H1 (cell line): Measurements from ENCODE around the gene REPS2.

Source experiments
- ASH2L ChIP-seq: fragments of 200-600, 300-600 bp; sonication (generic); IDR thresholded peaks from one replicate; pipeline ENCODE4 v1.7.1; 2017; ENCODE audit warnings: low read length
- EP300 ChIP-seq, 2 experiments: IDR thresholded peaks; 1 replicate in 1 of 2; 2 replicates in 1 of 2; pipeline ENCODE4 v1.6.1; 2011 to 2012; ENCODE audit warnings: low read depth in 2 of 2, low read length in 2 of 2, mild to moderate bottlenecking in 2 of 2, borderline replicate concordance in 1 of 2, inconsistent platforms in 1 of 2, moderate library complexity in 1 of 2
- EZH2 ChIP-seq: fragments of 200-600 bp; sonication (generic); IDR thresholded peaks from 2 replicates; pipeline ENCODE4 v1.7.1; 2012; ENCODE audit warnings: low read depth, mild to moderate bottlenecking, moderate library complexity, low read length, inconsistent platforms; ENCODE audit not compliant: severe bottlenecking
- FOSL1 ChIP-seq: IDR thresholded peaks from 2 replicates; pipeline ENCODE4 v1.6.1; 2011; ENCODE audit warnings: mild to moderate bottlenecking, low read depth, low read length, moderate library complexity; ENCODE audit not compliant: insufficient read depth
- HDAC2 ChIP-seq, 2 experiments: fragments of 300-600 bp in 1 of 2; sonication (generic) in 1 of 2; IDR thresholded peaks; 2 replicates each; pipeline ENCODE4 v1.6.1; 2011 to 2012; ENCODE audit warnings: low read depth in 2 of 2, low read length in 2 of 2, mild to moderate bottlenecking in 2 of 2, moderate library complexity in 2 of 2, borderline replicate concordance in 1 of 2, inconsistent platforms in 1 of 2
- JUND ChIP-seq: IDR thresholded peaks from 2 replicates; pipeline ENCODE4 v1.6.1; 2011; ENCODE audit warnings: mild to moderate bottlenecking, improper control_type of control experiment, low read length
- MAX ChIP-seq: IDR thresholded peaks from 2 replicates; pipeline ENCODE4 v1.6.1; 2012; ENCODE audit warnings: inconsistent platforms
- POLR2A ChIP-seq, 2 experiments: IDR thresholded peaks; 1 replicate in 1 of 2; 2 replicates in 1 of 2; pipeline ENCODE4 v1.6.1; 2011; ENCODE audit warnings: low read depth in 2 of 2, low read length in 2 of 2, mild to moderate bottlenecking in 2 of 2; ENCODE audit errors: control extremely low read depth in 1 of 2
- POLR2AphosphoS5 ChIP-seq: IDR thresholded peaks from 2 replicates; pipeline ENCODE4 v1.6.1; 2011; ENCODE audit warnings: low read depth, low read length
- SIN3A ChIP-seq, 2 experiments: IDR thresholded peaks in 1 of 2; conservative IDR thresholded peaks in 1 of 2; 2 replicates each; pipeline ENCODE4 v1.6.1; 2011 to 2012; ENCODE audit warnings: low read length in 2 of 2, improper control_type of control experiment in 1 of 2, low read depth in 1 of 2, mild to moderate bottlenecking in 1 of 2
- SP1 ChIP-seq: IDR thresholded peaks from 2 replicates; pipeline ENCODE4 v1.6.1; 2011; ENCODE audit warnings: low read depth, low read length
- SUZ12 ChIP-seq: fragments of 200-600 bp; sonication (generic); IDR thresholded peaks from 2 replicates; pipeline ENCODE4 v1.6.1; 2012; ENCODE audit warnings: mild to moderate bottlenecking, inconsistent platforms, low read length, moderate library complexity, mixed read lengths
- USF2 ChIP-seq: IDR thresholded peaks from 2 replicates; pipeline ENCODE4 v1.6.1; 2011; ENCODE audit warnings: low read length, improper control_type of control experiment
- TF ChIP-seq, protein P1 (sequence below), 3 experiments: IDR thresholded peaks; 1 replicate in 2 of 3; 2 replicates in 1 of 3; pipeline versions ENCODE4 v1.5.1 to v1.6.1; 2011; ENCODE audit warnings: low read length in 3 of 3, mild to moderate bottlenecking in 3 of 3, inconsistent platforms in 2 of 3, low read depth in 1 of 3, moderate library complexity in 1 of 3; ENCODE audit not compliant: insufficient read depth in 1 of 3; ENCODE audit errors: control extremely low read depth in 1 of 3

GRCh38 chrX:17021851-17022604 is 75.6 kb downstream of the REPS2 start:
- TF ChIP-seq, protein P1, sequence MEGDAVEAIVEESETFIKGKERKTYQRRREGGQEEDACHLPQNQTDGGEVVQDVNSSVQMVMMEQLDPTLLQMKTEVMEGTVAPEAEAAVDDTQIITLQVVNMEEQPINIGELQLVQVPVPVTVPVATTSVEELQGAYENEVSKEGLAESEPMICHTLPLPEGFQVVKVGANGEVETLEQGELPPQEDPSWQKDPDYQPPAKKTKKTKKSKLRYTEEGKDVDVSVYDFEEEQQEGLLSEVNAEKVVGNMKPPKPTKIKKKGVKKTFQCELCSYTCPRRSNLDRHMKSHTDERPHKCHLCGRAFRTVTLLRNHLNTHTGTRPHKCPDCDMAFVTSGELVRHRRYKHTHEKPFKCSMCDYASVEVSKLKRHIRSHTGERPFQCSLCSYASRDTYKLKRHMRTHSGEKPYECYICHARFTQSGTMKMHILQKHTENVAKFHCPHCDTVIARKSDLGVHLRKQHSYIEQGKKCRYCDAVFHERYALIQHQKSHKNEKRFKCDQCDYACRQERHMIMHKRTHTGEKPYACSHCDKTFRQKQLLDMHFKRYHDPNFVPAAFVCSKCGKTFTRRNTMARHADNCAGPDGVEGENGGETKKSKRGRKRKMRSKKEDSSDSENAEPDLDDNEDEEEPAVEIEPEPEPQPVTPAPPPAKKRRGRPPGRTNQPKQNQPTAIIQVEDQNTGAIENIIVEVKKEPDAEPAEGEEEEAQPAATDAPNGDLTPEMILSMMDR (IDR thresholded peaks at IDR 0.05; ENCODE audit: control extremely low read depth in 1 of 3, insufficient read depth in 1 of 3, low read depth in 1 of 3, low read length in 3 of 3), result no peak
- TF ChIP-seq SIN3A (conservative IDR thresholded peaks at IDR 0.05 in 1 of 2, IDR thresholded peaks at IDR 0.05 in 1 of 2; ENCODE audit: low read depth in 1 of 2, low read length in 2 of 2), result no peak
- no peak for TF ChIP-seq MAX
- no peak for TF ChIP-seq EZH2
- TF ChIP-seq POLR2A (IDR thresholded peaks at IDR 0.05; ENCODE audit: control extremely low read depth in 1 of 2, low read depth in 2 of 2, low read length in 2 of 2), result no peak
- no peak for TF ChIP-seq HDAC2 (IDR thresholded peaks at IDR 0.05; ENCODE audit: borderline replicate concordance in 1 of 2, low read depth in 2 of 2, low read length in 2 of 2)
- no peak for TF ChIP-seq POLR2AphosphoS5
- TF ChIP-seq SP1, result no peak
- TF ChIP-seq FOSL1, result no peak
- TF ChIP-seq JUND, result no peak
- no peak for TF ChIP-seq ASH2L
- TF ChIP-seq USF2, result no peak
- TF ChIP-seq SUZ12, result no peak
- TF ChIP-seq EP300 (IDR thresholded peaks at IDR 0.05; ENCODE audit: borderline replicate concordance in 1 of 2, low read depth in 2 of 2, low read length in 2 of 2), result no peak
